T-helper 2 cell treated with Interferon-gamma antibody and Interleukin-4, amounts not matched to agents 5 μg/mL and 100 μg/mL, for 36 hours (primary cell): ENCODE measurements around the gene PMEPA1.

Source experiments
- DNase-seq: peaks from one replicate; pipeline ENCODE4 v3.0.0; 2021; ENCODE audit warnings: low spot score
- H3K27ac Mint-ChIP-seq: one replicate; pipeline ENCODE4 v1.8.0; 2021; ENCODE audit warnings: mild to moderate bottlenecking, mixed read lengths
- H3K27me3 Mint-ChIP-seq: one replicate; pipeline ENCODE4 v1.8.0; 2021; ENCODE audit warnings: low read depth, mixed read lengths
- H3K36me3 Mint-ChIP-seq: one replicate; pipeline ENCODE4 v1.8.0; 2021; ENCODE audit warnings: low read depth, mixed read lengths
- H3K4me1 Mint-ChIP-seq: one replicate; pipeline ENCODE4 v1.8.0; 2021; ENCODE audit warnings: low read depth, mixed read lengths
- H3K4me3 Mint-ChIP-seq: one replicate; pipeline ENCODE4 v1.8.0; 2022; ENCODE audit warnings: mild to moderate bottlenecking, moderate library complexity, mixed read lengths
- H3K9me3 Mint-ChIP-seq: one replicate; pipeline ENCODE4 v1.8.0; 2021; ENCODE audit warnings: mixed read lengths

The PMEPA1 gene

DNA sequence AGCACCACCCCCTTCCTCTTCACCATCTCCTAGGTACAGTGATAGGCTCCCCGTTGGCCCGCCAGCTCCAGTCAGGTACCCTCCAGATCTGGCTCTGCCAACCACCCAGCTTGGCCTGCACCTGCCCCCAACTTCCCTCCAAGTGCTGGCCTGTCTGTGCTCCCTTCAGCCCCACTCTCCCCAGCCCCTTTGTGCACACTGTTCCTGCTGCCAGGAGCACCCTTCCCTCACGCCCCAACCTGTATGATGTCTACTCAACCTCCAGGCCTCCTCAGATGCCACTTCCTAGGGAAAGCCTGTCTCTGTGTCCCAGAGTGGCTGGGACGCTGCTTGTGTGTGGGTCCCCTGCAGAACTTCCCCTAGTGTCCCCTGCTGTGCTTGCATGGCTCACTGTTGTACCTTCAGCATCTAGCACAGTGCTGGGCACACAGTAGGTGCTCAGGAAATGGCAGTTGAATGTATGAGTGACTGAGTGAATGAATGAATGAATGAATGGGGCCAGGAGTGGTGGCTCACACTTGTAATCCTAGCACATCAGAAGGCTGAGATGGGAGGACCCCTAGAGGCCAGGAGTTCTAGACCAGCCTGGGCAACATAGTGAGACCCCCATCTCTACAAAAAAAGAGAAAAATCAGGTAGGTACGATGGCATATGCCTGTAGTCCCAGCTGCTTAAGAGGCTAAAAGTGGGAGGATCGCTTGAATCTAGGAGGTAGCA, 92.6 kb downstream of the PMEPA1 start:
- Mint-ChIP-seq H3K36me3 (peaks cover 9% of the 10 kb centered on the region), H3K9me3 (no peaks in the 10 kb centered on the region), H3K4me1 (peaks cover 45% of the 10 kb centered on the region), H3K4me3 (peak overlapping the region; percentile 12), H3K27me3 (peaks cover 20% of the 10 kb centered on the region), H3K27ac (peak overlapping the region; percentile 95)
- no peak for DNase-seq

DNA sequence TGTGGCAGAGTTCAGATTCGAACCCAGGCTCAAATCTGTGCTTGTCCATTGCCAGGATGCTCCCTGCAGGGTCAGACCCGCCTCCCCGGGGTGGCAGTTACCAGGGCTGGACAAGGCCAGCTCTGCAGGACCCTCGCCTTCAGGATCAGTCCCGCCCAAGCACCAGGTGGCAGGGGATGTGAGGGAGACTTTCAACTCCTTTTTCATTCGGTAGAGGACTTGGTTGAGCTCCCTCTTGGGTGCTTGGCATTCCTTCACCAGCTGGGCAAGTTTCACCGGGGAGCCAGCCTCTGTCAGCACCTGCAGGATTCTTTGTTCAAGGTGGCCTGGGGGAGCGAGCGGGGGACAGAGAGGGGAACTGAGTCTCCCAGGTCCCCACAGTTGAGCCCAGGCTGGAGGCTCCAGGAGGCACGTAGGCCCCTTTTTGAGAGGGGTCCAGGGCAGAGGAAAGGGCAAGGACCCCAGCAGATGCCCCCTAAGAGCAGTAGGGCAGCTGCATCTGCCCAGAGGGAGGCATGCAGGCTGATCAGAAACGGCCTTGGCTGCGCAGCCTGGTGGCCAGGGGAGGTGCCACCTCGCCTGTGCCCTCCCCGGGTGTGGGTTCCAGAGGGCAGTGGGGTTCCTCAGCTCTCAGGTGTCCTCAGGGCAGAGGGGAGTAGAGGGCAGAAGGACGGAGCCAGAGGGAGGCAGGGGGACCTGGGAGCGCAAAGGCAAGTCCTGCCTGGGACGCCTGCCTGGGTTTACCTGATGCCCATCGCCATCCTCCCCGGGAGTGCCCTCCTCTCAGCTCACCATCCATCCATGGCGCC, 93.5 kb downstream of the PMEPA1 start:
- Mint-ChIP-seq H3K4me1 (peaks cover 43% of the 10 kb centered on the region), H3K4me3 (no peak overlapping the region), H3K36me3 (peaks cover 9% of the 10 kb centered on the region), H3K9me3 (no peaks in the 10 kb centered on the region), H3K27ac (no peak overlapping the region), H3K27me3 (peaks cover 20% of the 10 kb centered on the region)
- no peak for DNase-seq

DNA sequence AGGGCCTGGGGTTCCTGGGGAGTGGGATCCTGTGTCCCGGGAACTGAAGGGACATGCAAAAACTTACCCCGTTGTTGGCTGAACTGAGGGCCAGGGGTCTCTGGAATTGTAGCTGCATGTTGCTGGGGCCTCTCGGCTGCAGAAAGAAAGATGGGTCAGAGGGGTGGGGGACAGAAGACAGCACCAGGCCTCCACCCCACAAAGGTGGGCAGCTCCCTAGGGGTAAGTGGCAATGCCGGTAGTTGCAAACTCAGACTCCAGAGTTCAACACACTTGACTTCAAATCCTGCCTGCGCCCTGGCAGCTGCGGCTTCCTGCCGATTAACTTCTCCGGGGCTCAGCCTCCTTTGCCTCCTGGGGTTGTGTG, 94.4 kb downstream of the PMEPA1 start:
- Mint-ChIP-seq H3K4me1 (peaks cover 35% of the 10 kb centered on the region), H3K27ac (no peak overlapping the region), H3K27me3 (peaks cover 20% of the 10 kb centered on the region), H3K4me3 (no peak overlapping the region), H3K9me3 (no peaks in the 10 kb centered on the region), H3K36me3 (peaks cover 9% of the 10 kb centered on the region)
- no peak for DNase-seq

DNA sequence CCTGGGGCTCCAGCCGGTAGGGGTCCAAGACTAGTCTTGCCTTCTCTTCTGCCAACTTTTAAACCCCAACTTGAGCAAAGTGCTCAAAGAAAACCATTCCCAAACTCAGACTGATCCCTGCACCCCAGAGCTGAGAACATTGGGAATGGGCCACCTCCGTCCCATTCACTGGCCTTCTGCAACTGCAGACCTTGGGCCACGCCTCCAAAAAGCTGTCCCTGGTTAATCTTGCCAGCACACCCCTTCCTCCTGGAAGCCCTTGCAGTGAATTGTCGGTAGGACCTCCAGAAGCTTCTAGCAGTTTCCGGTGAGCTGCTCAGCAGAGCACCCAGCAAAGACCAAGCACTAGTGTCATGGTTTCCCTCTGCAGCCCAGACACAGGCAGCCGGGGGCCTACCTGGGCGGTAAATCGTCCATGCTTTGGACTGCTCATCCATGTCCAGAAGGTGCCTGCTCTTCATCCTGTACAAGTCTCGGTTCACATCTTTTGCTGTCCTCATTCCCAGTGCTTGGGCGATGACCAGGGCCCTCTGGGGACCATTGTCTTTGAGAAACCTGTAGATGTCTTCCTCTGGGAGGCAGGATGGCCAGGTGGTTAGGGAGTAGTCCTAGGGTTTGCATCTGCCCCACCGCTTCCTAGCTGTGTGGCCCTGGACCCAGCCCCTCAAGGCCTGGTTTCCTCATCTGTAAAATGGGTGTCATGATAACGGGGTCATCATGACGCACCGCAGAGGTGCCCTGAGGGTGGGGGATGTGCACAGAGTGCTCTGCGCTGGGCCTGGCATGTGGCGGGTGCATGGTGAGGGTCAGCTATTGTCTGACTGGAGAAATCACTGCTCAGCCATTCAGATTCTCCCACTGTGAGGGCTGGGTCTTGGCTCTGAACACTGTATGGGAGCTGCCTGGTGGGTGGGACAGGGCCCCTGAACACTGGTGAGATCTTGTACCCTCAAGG, 95.0 kb downstream of the PMEPA1 start:
- no peak for DNase-seq
- peaks cover 28% of the 10 kb centered on the region for H3K4me1 Mint-ChIP-seq
- H3K27me3 Mint-ChIP-seq, result peaks cover 22% of the 10 kb centered on the region
- H3K4me3 Mint-ChIP-seq, result no peak overlapping the region
- H3K9me3 Mint-ChIP-seq, result no peaks in the 10 kb centered on the region
- H3K27ac Mint-ChIP-seq, result no peak overlapping the region
- peaks cover 9% of the 10 kb centered on the region for H3K36me3 Mint-ChIP-seq

DNA sequence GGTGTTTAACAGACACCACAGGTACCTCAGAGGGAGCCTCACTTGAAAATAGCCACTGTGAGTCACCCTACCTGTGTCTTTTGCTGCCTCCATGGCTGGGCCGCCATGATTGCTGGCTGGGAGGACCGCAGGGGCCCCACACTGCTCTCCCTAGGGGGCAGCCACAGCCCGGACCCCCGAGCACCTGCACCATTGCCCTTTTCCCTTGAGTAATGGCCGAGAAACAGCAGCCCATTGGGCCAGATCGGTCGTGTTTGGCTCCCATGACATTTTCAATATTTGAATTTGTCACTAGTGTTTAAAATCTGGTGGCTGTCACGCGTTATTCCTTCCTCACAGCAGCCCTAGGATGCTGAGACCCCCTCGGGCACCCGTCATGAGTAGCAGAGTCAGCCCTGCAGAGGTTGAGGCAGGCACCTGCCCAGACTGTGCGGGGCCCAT, 96.3 kb downstream of the PMEPA1 start:
- peaks cover 22% of the 10 kb centered on the region for H3K27me3 Mint-ChIP-seq
- no peak for DNase-seq
- H3K4me3 Mint-ChIP-seq, result no peak overlapping the region
- H3K36me3 Mint-ChIP-seq, result peaks cover 9% of the 10 kb centered on the region
- no peaks in the 10 kb centered on the region for H3K9me3 Mint-ChIP-seq
- H3K27ac Mint-ChIP-seq, result no peak overlapping the region
- peaks cover 16% of the 10 kb centered on the region for H3K4me1 Mint-ChIP-seq

DNA sequence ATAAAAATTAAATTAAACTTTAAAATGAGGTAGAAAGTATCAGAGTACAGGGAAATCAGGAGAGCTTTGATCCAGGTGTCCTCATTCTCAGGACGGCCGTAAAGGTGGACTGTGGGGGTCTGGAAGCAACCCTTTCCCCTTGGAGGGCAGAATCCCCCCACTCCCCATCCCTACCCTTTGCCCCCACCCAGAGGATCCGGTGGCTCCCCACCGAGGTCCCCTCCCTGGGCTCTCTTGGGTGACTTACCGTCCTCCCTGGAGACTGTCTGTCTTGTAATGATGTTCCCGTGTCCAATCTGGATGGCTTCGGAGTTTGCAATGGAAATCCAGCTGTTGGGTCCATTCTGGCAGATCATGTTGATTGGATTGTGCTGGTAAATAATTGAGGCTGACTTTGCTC, 96.9 kb downstream of the PMEPA1 start:
- H3K36me3 Mint-ChIP-seq, result peaks cover 9% of the 10 kb centered on the region
- no peak for DNase-seq
- H3K27ac Mint-ChIP-seq, result no peak overlapping the region
- H3K4me1 Mint-ChIP-seq, result peaks cover 11% of the 10 kb centered on the region
- H3K4me3 Mint-ChIP-seq, result no peak overlapping the region
- no peaks in the 10 kb centered on the region for H3K9me3 Mint-ChIP-seq
- peaks cover 25% of the 10 kb centered on the region for H3K27me3 Mint-ChIP-seq

DNA sequence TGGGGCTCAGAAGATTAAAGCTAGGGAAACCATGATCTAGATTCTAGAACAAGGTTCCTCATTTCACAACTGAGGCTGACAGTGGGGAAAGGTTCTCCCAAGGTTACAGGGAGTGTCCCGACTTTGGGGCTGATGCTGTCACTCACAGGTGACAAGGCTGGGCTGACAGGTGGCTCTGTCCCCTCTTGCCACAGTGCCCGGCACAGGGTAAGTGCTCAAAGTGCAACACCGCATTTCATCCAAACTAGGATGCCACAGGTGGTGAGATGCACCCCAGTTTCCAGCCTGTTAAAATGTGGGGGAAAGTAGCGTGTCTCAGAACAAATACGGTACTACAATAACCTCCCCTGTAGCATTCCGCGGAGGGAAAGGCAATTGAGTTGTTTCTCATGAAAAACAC, 97.4 kb downstream of the PMEPA1 start:
- Mint-ChIP-seq H3K27me3 (peaks cover 29% of the 10 kb centered on the region), H3K9me3 (no peaks in the 10 kb centered on the region), H3K36me3 (peaks cover 10% of the 10 kb centered on the region), H3K27ac (no peak overlapping the region), H3K4me3 (no peak overlapping the region), H3K4me1 (peaks cover 6% of the 10 kb centered on the region)
- no peak for DNase-seq

DNA sequence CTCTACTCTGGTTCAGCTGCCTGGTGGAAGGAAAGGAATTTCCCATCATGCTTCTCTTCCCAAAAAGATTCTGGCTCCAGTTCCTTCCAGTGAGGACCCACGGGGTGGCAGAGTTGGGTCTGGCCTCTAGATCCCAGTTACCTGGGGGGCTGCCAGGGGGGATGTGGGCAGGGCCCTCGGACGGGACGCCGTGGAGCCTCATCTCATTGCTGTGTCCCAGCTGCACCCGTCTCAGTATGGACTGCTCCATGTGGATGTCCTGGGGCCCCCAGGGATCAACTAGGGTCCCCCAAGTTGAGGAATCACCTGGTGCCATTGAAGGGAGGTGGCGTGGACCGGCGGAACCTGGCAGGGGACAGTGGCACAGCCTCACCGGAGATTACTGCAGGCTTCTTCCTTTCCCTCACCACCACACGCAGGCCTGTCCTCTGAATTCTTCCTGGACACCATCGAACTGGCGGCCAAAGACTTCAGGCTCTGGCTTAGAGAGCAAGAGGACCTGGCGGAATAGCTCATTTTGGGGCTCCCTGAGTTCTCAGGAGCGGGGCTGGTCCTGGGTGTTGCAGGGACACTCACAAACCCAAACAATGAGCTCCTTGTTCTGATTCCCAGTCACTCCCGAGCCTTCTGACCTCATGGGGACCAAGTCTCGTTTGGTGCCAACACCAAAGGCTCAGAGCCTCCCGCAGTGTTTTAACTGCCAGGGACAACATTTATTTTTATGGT, 98.1 kb downstream of the PMEPA1 start:
- H3K4me1 Mint-ChIP-seq, result peaks cover 1% of the 10 kb centered on the region
- no peaks in the 10 kb centered on the region for H3K9me3 Mint-ChIP-seq
- DNase-seq, result no peak
- peaks cover 5% of the 10 kb centered on the region for H3K36me3 Mint-ChIP-seq
- no peak overlapping the region for H3K27ac Mint-ChIP-seq
- H3K27me3 Mint-ChIP-seq, result peaks cover 24% of the 10 kb centered on the region
- no peak overlapping the region for H3K4me3 Mint-ChIP-seq

DNA sequence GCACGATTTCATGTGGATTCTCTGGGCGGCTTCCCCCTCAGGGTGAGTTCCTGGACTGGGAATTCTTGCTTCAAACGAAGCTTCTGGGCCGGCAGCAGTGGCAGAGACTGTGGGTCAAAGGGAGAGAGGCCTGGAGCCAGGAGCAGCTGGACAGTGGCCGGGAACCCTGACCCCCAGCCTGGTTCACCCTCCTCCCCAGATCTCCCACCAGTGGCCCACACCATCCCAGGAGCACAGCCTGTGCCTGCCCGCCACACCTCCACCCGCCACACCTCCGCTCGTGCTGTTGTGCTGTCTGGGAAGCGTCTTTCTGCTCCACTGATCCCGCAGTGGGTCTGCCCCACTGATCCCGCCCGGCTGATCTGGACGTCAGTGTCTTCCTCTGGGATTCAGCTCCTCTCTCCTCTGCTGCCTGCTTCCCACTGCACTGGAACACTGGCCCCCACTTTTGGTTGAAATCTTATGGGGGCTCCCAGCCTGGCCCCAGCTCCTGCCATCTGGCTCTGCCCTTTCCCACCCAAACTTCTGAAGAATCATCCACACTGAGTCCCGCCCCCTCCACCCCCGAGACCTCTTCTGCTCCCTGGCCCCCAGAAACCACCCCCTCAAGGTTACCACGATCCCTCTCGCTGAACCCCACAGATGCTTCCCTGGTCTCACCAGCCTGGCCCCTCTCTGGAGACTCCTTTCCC, 99.4 kb downstream of the PMEPA1 start:
- no peaks in the 10 kb centered on the region for H3K9me3 Mint-ChIP-seq
- peaks cover 7% of the 10 kb centered on the region for H3K4me1 Mint-ChIP-seq
- H3K4me3 Mint-ChIP-seq, result no peak overlapping the region
- peaks cover 25% of the 10 kb centered on the region for H3K27me3 Mint-ChIP-seq
- no peak overlapping the region for H3K27ac Mint-ChIP-seq
- no peak for DNase-seq
- peaks cover 5% of the 10 kb centered on the region for H3K36me3 Mint-ChIP-seq

DNA sequence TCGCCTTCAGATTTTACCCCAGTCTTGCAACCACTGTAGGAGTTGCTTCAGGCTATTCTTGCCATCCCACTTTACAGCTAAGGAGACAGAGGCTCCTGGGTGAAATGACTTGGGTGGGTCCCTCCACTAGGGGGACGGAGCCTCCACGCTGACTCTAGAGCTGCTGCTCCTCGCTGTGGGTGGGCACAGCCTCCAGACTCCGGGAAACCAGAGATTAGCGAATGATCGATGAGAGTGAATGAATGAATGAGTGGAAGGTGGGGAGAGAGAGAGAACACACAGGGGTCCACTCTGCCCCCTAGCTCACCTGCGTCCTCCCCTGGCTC, 100.0 kb downstream of the PMEPA1 start:
- H3K27ac Mint-ChIP-seq, result no peak overlapping the region

DNA sequence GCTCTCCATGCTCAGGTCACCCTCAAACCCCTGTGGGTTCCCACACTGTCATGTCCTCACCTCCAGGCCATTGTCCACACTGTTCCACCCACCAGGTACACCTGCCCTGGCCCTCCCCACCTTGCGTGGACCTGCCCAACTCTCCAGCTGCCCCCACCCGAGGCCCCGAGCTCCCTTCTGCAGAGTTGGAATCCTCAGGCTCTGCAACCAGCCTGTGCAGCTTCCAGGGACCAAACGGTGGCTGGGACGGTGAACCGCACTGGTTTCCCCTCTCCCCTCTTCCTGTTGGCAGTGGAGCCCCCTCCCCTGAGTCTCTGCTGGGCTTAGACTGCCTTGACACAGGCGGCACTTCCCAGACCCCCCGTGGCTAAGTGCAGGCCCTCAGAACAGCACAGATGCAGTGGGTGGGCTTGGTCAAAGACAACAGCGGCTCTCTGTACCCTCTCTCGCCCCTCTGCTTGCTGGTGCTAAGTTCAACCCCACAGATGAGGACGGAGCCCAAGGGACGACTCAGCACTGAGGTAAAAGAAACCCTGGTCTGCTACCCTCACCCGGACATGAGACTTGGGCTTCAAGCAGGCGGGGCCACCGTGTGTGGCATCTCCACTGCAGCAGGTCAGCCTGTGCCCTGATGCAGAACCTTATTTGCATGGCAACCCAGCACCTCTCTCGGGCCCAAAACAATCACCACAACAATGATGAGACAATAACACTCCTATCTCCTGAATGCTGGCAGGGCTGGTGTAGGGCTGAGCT, 100.6 kb downstream of the PMEPA1 start:
- peaks cover 2% of the 10 kb centered on the region for H3K36me3 Mint-ChIP-seq
- no peaks in the 10 kb centered on the region for H3K9me3 Mint-ChIP-seq
- DNase-seq, result no peak
- no peak overlapping the region for H3K4me3 Mint-ChIP-seq
- peaks cover 13% of the 10 kb centered on the region for H3K4me1 Mint-ChIP-seq
- peaks cover 22% of the 10 kb centered on the region for H3K27me3 Mint-ChIP-seq
- no peak overlapping the region for H3K27ac Mint-ChIP-seq

More for the DNA sequence above, 100.0 kb downstream of the PMEPA1 start:
- H3K4me1 Mint-ChIP-seq, result peaks cover 13% of the 10 kb centered on the region
- DNase-seq, result no peak
- H3K9me3 Mint-ChIP-seq, result no peaks in the 10 kb centered on the region
- peaks cover 25% of the 10 kb centered on the region for H3K27me3 Mint-ChIP-seq
- H3K36me3 Mint-ChIP-seq, result peaks cover 5% of the 10 kb centered on the region
- no peak overlapping the region for H3K4me3 Mint-ChIP-seq

DNA sequence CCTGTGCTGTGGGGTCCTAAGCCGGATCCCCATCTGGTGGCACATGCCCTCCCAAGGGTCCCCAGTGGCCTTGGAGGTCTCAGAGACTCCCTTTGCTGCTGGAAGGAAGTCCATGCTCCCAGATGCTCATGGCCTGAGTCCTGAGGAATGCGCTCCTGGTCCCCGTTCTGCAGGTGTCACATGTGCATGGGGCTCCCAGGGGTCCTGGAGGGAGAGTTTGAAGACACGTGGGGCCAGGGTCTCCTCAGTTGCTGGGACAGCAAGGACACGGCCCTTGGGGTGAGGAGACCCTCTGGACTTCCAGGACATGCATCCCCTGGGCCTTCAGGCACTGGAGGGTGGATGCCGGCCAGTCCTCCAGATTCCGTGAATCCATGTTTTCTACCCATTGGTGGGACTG, 101.3 kb downstream of the PMEPA1 start:
- no peaks in the 10 kb centered on the region for H3K9me3 Mint-ChIP-seq
- no peak overlapping the region for H3K4me3 Mint-ChIP-seq
- DNase-seq, result no peak
- peaks cover 22% of the 10 kb centered on the region for H3K27me3 Mint-ChIP-seq
- H3K27ac Mint-ChIP-seq, result no peak overlapping the region
- H3K36me3 Mint-ChIP-seq, result peaks cover 2% of the 10 kb centered on the region
- H3K4me1 Mint-ChIP-seq, result peaks cover 13% of the 10 kb centered on the region
